GM23338 (cell line): ENCODE measurements around the gene EHD2. TPM values are rescaled to one million over a fixed set of nuclear protein-coding genes. Genes with fewer than 3 reads are reported as not detected.

Experiments
- ATAC-seq: fragments of 200-7000 bp; cut with Tn5 transposase; 3 replicates; pipeline ENCODE4 v1.9.1; 2020
- DNase-seq: peaks from one replicate; pipeline ENCODE4 v3.0.0-alpha.2; 2015; ENCODE audit warnings: low spot score
- H2AFZ ChIP-seq: fragments of 200-600 bp; sonication (generic); 2 replicates; pipeline ENCODE4 v1.8.0; 2016; ENCODE audit warnings: antibody characterized with exemption, mild to moderate bottlenecking, moderate library complexity
- H3F3A ChIP-seq: fragments of 200-600 bp; sonication (generic); replicated peaks from 2 replicates; pipeline ENCODE4 v1.8.0; 2017; ENCODE audit warnings: antibody characterized with exemption, mixed run types, low read depth
- H3K27ac ChIP-seq: fragments of 200-600 bp; sonication (generic); 2 replicates; pipeline ENCODE4 v1.6.1; 2016; ENCODE audit warnings: low read depth
- H3K27me3 ChIP-seq: fragments of 200-600 bp; sonication (generic); 2 replicates; pipeline ENCODE4 v1.8.0; 2016; ENCODE audit warnings: mild to moderate bottlenecking, mixed run types, moderate library complexity; ENCODE audit not compliant: insufficient read depth
- H3K36me3 ChIP-seq: fragments of 200-600 bp; sonication (generic); 2 replicates; pipeline ENCODE4 v1.8.0; 2016; ENCODE audit warnings: mild to moderate bottlenecking; ENCODE audit not compliant: insufficient read depth
- H3K4me1 ChIP-seq: fragments of 200-600 bp; sonication (generic); 2 replicates; pipeline ENCODE4 v1.8.0; 2016; ENCODE audit warnings: mild to moderate bottlenecking, moderate library complexity; ENCODE audit not compliant: insufficient read depth
- H3K4me2 ChIP-seq: fragments of 200-600 bp; sonication (generic); 2 replicates; pipeline ENCODE4 v1.7.1; 2017; ENCODE audit warnings: mixed run types
- H3K4me3 ChIP-seq: fragments of 200-600 bp; sonication (generic); 2 replicates; pipeline ENCODE4 v1.6.1; 2016; ENCODE audit warnings: mixed run types
- H3K79me2 ChIP-seq: fragments of 200-600 bp; sonication (generic); replicated peaks from 2 replicates; pipeline ENCODE4 v1.8.0; 2017; ENCODE audit warnings: mild to moderate bottlenecking; ENCODE audit not compliant: insufficient read depth
- H3K9me2 ChIP-seq: fragments of 200-600 bp; sonication (generic); 2 replicates; pipeline ENCODE4 v1.8.0; 2017; ENCODE audit not compliant: insufficient read depth
- H4K20me1 ChIP-seq: fragments of 200-600 bp; sonication (generic); replicated peaks from 2 replicates; pipeline ENCODE4 v1.8.0; 2017; ENCODE audit warnings: mild to moderate bottlenecking; ENCODE audit not compliant: insufficient read depth
- H3K27ac Mint-ChIP-seq: 2 replicates; pipeline ENCODE4 v1.8.0; 2020; ENCODE audit warnings: inconsistent platforms, mild to moderate bottlenecking, moderate library complexity, mixed read lengths
- H3K27me3 Mint-ChIP-seq: 3 replicates; pipeline ENCODE4 v1.8.0; 2022; ENCODE audit warnings: low read depth, mild to moderate bottlenecking, moderate library complexity, mixed read lengths, inconsistent platforms; ENCODE audit not compliant: insufficient read depth, poor library complexity
- H3K36me3 Mint-ChIP-seq: 3 replicates; pipeline ENCODE4 v1.8.0; 2021; ENCODE audit warnings: low read depth, mild to moderate bottlenecking, inconsistent platforms, moderate library complexity, mixed read lengths
- H3K4me1 Mint-ChIP-seq: 3 replicates; pipeline ENCODE4 v1.8.0; 2020; ENCODE audit warnings: mild to moderate bottlenecking, inconsistent platforms, mixed read lengths
- H3K4me3 Mint-ChIP-seq: 3 replicates; pipeline ENCODE4 v1.8.0; 2021; ENCODE audit warnings: moderate library complexity, mild to moderate bottlenecking, inconsistent platforms, mixed read lengths
- H3K9me3 Mint-ChIP-seq: 3 replicates; pipeline ENCODE4 v1.8.0; 2020; ENCODE audit warnings: moderate library complexity, mild to moderate bottlenecking, inconsistent platforms, mixed read lengths
- ETS1 ChIP-seq: IDR thresholded peaks from 2 replicates; pipeline ENCODE4 v1.6.1; 2016; ENCODE audit warnings: antibody characterized with exemption
- EZH2phosphoT487 ChIP-seq: fragments of 200-600 bp; sonication (generic); IDR thresholded peaks from one replicate; pipeline ENCODE4 v1.8.1; 2018; ENCODE audit warnings: antibody characterized with exemption; ENCODE audit not compliant: unreplicated experiment
- POLR2AphosphoS5 ChIP-seq: IDR thresholded peaks from 2 replicates; pipeline ENCODE4 v1.6.1; 2016; ENCODE audit warnings: antibody characterized with exemption, low read depth
- STAT1 ChIP-seq: IDR thresholded peaks from one replicate; pipeline ENCODE4 v1.6.1; 2016; ENCODE audit warnings: antibody characterized with exemption; ENCODE audit not compliant: unreplicated experiment
- ZNF114 ChIP-seq: fragments of 250-450 bp; sonication (Bioruptor Pico); IDR thresholded peaks from 2 replicates; pipeline ENCODE4 v1.5.0; 2020; ENCODE audit warnings: mild to moderate bottlenecking, moderate library complexity
- ZNF462 ChIP-seq: fragments of 250-450 bp; sonication (Bioruptor Pico); IDR thresholded peaks from 2 replicates; pipeline ENCODE4 v1.5.0; 2020; ENCODE audit warnings: mild to moderate bottlenecking, moderate library complexity
- polyA plus RNA-seq: library from polyadenylated mRNA; unstranded; fragments of >200 nt; fragmentation: Nextera tagmentation; extraction: Ambion mirVana; gene quantifications from 2 replicates; pipeline ENCODE4 v1.2.1, GENCODE V29; 2016
- total RNA-seq: library from RNA; depleted of rRNA; stranded (reverse); fragments of >200 nt; shearing (Covaris generic); gene quantifications from 2 replicates; pipeline ENCODE4 v1.2.3, GENCODE V29; 2014

EHD2 gene
- total and polyA plus RNA-seq, 2 experiments from 2014 or later, result 6.6 to 10.8 TPM

- TF ChIP-seq ZNF462 (CRISPR knock-in tag) (no peak), ETS1 (no peak)
These were observed 36.4 kb upstream of the EHD2 start (continued) for GRCh38 chr19:47676811-47677210.

- Histone ChIP-seq H3K36me3 (no peaks in the 10 kb centered on the region), H3F3A (no peaks in the 10 kb centered on the region), H3K27ac (no peak overlapping the region), H3K9me2 (no peaks in the 10 kb centered on the region), H3K4me2 (no peak overlapping the region), H3K79me2 (peaks cover 5% of the 10 kb centered on the region; the same call in 1 of the 2 replicates), H2AFZ (no peak overlapping the region), H4K20me1 (no peaks in the 10 kb centered on the region; the same call in 1 of the 2 replicates), H3K4me3 (no peak overlapping the region), H3K27me3 (no peaks in the 10 kb centered on the region), H3K4me1 (no peaks in the 10 kb centered on the region)
- Mint-ChIP-seq H3K4me1 (no peaks in the 10 kb centered on the region; the same call in 2 of the 3 replicates), H3K36me3 (peaks cover 42% of the 10 kb centered on the region), H3K9me3 (no peaks in the 10 kb centered on the region), H3K27me3 (peaks cover 5% of the 10 kb centered on the region), H3K27ac (no peak overlapping the region), H3K4me3 (no peak overlapping the region)
- DNase-seq, result no peak
- no peak for ATAC-seq
- TF ChIP-seq EZH2phosphoT487 (no peak), ZNF462 (CRISPR knock-in tag) (no peak), POLR2AphosphoS5 (no peak), STAT1 (no peak), ZNF114 (CRISPR knock-in tag) (no peak)
These were observed 33.8 kb upstream of the EHD2 start for GRCh38 chr19:47679251-47679900.
